Duodenal mucosa (tissue), 2 donors: ENCODE measurements around the gene TBC1D10A.

Experiments
- H3K27ac ChIP-seq: one replicate; pipeline ENCODE4 v1.7.0; 2013; ENCODE audit warnings: low read depth, low read length
- H3K27me3 ChIP-seq, 2 donors: one replicate each; pipeline ENCODE4 v1.7.0; 2013; ENCODE audit warnings: low read length in 2 of 2, control low read depth in 1 of 2; ENCODE audit not compliant: insufficient read depth in 2 of 2, control insufficient read depth in 1 of 2
- H3K36me3 ChIP-seq, 2 donors: one replicate each; pipeline ENCODE4 v1.7.0; 2013; ENCODE audit warnings: low read length in 2 of 2, control low read depth in 1 of 2; ENCODE audit not compliant: insufficient read depth in 2 of 2, control insufficient read depth in 1 of 2
- H3K4me1 ChIP-seq, 2 donors: one replicate each; pipeline ENCODE4 v1.7.0; 2013; ENCODE audit warnings: low read length in 2 of 2, control low read depth in 1 of 2; ENCODE audit not compliant: insufficient read depth in 2 of 2, control insufficient read depth in 1 of 2
- H3K4me3 ChIP-seq, 2 donors: one replicate each; pipeline ENCODE4 v1.7.0; 2013; ENCODE audit warnings: low read length in 2 of 2, low read depth in 1 of 2
- H3K9ac ChIP-seq, 2 donors: one replicate each; pipeline ENCODE4 v1.7.0; 2013; ENCODE audit warnings: low read length in 2 of 2, low read depth in 1 of 2
- H3K9me3 ChIP-seq, 2 donors: one replicate each; pipeline ENCODE4 v1.7.0; 2013; ENCODE audit warnings: low read length in 2 of 2, control low read depth in 1 of 2; ENCODE audit not compliant: control insufficient read depth in 1 of 2

Gene TBC1D10A

DNA sequence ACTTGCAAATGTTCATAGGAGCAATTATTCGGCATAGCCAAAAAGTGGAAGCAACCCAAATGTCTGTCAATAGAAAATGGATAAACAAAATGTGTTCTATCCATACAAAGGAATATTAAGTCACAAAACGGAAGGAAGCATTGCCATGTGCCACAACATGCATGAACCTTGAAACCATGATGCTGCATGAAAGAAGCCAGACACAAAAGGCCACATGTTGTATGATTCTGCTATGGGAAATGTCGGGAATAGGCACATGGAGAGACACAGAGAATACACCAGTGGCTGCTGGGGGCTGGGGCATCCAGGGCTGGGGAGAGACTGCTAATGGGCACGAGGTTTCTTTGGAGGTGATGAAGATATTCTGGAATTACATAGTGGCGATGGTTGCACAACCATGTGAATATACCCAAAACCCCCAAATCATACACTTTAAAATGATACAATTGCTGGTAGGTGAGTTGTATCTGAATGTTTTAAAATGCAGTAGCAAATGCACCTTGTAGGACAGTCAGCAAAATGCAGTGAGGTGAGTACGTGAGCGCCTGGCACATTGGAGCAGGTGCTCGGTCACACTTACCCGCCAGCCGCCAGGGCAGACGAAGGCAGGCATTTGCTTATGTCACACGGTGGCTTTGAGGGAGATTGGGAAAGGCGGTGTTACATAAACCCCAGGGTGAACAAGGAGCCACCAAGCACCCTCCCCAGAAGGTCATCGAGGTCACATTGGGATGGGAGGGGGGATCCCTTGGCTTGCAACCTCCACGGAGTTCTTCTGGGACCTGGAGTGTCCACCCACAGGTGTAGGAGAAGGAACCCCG is 53.8 kb downstream of the TBC1D10A start:
- no peaks in the 10 kb centered on the region for H3K27me3 ChIP-seq
- no peak overlapping the region for H3K9ac ChIP-seq
- H3K9me3 ChIP-seq: no peaks in the 10 kb centered on the region
- peaks cover 6 to 20% of the 10 kb centered on the region in 2 donors for H3K4me1 ChIP-seq
- no peak overlapping the region for H3K27ac ChIP-seq
- no peaks in the 10 kb centered on the region for H3K36me3 ChIP-seq
- H3K4me3 ChIP-seq: no peak overlapping the region

DNA sequence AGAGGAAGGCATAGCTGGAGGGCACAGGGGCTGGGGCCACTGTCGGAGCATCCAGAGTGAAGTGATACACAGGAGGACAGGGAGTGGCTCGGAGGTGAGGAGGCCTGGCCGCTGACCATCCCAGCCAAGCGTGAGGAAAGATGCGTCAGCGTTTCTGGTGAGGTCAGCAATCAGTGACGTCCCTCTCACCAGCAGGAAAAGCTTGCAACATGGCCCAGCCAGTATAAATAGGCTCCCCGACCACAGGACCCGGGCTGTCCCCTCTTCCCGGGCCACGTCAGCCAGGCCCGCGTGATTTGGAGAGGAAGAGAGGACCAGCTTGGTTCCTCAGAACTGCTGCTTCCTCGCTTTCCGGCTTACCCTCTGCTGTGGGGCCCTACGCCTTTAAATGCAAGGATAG is 55.9 kb downstream of the TBC1D10A start:
- no peak overlapping the region for H3K4me3 ChIP-seq
- H3K36me3 ChIP-seq: no peaks in the 10 kb centered on the region
- no peak overlapping the region for H3K9ac ChIP-seq
- H3K27me3 ChIP-seq: no peaks in the 10 kb centered on the region
- no peaks in the 10 kb centered on the region for H3K9me3 ChIP-seq
- H3K4me1 ChIP-seq: peaks cover 0 to 5% of the 10 kb centered on the region in 2 donors
- H3K27ac ChIP-seq: no peak overlapping the region

DNA sequence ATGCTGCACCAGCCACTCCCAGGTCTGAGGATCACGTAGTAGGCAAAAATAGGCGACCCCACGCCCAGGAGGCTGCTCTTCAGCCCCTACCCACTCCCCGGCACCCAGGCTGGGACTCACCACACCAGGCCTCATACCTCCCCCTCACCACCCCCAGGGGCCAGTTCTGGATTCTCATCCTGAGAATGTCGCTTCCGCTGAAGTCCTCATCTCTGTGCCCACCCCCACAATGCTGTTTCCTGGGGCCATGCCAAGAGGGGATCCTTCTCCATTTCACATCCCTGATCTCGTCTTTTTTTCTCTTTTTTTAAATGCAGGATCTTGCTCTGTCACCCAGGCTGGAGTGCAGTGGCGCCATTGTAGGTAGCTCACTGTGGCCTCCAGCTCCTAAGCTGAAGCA is 58.4 kb downstream of the TBC1D10A start:
- Histone ChIP-seq H3K27me3 (no peaks in the 10 kb centered on the region), H3K4me3 (no peak overlapping the region), H3K27ac (no peak overlapping the region), H3K9me3 (no peaks in the 10 kb centered on the region), H3K4me1 (peaks cover 0 to 9% of the 10 kb centered on the region in 2 donors), H3K9ac (no peak overlapping the region), H3K36me3 (no peaks in the 10 kb centered on the region)

DNA sequence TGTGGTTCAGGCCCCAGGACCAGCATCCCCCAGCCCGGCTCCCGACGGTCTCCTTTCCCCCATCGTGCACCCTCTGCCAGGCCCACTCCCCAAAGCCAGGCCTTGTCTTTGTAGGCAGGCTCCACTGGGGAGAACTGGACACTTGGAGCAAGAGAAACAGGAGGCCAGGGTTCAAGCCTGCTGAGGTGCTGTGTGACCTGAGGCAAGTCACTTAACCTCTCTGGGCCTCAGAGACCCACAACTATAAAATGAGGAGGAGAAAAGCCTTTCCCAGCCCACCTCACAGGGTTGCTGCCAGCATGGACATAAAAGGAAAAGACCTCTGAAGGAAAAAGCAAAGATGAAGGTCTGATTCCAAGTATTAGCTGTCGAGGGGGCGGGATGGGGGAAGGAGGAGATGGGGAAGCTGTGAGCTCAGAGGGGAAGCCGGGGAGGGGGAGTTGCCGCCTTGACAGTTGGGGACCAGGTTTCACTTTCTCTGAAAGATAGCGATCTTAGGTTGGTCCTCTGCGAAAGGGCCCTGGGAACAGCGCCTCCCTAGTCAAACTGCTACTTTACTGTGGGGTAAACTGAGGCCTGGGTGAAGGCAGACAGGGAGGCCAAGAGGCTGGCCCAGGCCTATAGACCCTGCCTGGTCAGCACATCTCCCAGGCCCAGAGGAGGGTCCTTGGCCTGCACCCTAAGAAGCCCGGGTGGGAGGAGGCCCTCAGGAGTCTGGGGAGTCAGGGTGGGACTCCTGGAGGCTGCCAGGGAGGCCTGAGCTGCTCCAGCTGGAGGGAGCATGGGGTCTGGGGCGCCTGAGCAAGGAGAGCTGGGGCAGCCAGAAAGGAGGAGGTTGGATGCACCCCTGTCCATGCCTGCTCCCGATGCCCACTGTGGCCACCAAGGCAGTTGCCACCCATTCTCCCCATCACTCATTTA is 59.1 kb downstream of the TBC1D10A start:
- Histone ChIP-seq H3K4me3 (peak overlapping the region in 1 of 2 donors; percentile 28), H3K4me1 (peaks cover 0 to 13% of the 10 kb centered on the region in 2 donors), H3K9me3 (no peaks in the 10 kb centered on the region), H3K36me3 (no peaks in the 10 kb centered on the region), H3K27ac (no peak overlapping the region), H3K27me3 (no peaks in the 10 kb centered on the region), H3K9ac (peak overlapping the region; percentile 38 to 48)

DNA sequence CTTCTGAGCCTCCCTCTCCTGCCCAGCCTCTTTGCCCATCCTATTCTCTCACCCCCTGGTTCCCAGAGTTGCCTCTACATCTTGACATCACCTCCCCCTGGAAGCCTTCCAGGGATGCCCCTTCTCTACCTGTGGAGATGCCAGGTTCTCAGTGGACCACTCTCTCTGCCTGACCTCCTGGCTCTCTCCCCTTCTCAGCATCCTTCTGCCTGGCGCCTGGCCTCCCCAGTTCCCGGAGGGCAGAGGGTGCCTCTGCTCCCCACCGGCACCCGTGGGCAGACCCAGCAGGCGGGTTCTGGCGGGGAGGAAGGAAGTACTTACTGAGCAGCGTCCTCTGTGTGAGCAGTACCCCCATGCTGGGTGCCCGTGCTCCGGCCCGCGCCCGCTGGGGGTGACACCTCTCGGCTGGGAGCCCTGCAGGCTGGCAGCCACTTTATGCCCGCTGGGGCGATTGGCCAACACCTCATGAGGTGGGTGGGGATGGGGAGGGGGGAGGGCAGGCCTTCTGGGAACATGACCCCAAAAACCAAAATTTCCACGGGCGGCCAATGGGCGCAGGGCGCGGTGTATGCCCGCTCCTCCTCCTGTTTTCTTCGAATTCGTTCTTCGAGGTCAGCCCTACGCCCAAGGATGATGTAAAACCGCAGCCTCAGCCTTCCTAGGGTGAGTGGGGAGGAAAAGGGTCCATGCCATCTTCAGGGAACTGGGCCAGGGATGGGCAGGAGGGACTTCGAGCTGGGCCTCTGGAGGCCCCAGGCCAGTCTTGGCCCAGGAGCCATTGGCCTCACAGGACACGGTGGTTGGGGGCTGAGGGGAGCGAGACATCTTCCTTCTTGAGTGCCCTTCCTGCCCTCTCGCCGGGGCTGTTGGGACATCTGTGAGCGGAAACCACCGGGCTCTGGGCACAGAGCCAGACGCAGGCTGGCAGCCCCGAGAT is 60.0 kb downstream of the TBC1D10A start, which contains the start of gene OSM:
TSS of gene OSM (minus strand) at position 407 of the 937 bp plus-strand sequence. CDS start at position 355, 52 bp downstream.
- no peaks in the 10 kb centered on the region for H3K36me3 ChIP-seq
- H3K4me3 ChIP-seq: peak within 1 kb of the TSS; percentile 58 to 60
- H3K9ac ChIP-seq: peak within 1 kb of the TSS; percentile 54 to 59
- H3K27ac ChIP-seq: peak within 1 kb of the TSS; percentile 80
- peaks cover 0 to 13% of the 10 kb centered on the region in 2 donors for H3K4me1 ChIP-seq
- H3K27me3 ChIP-seq: no peaks in the 10 kb centered on the region
- no peaks in the 10 kb centered on the region for H3K9me3 ChIP-seq

DNA sequence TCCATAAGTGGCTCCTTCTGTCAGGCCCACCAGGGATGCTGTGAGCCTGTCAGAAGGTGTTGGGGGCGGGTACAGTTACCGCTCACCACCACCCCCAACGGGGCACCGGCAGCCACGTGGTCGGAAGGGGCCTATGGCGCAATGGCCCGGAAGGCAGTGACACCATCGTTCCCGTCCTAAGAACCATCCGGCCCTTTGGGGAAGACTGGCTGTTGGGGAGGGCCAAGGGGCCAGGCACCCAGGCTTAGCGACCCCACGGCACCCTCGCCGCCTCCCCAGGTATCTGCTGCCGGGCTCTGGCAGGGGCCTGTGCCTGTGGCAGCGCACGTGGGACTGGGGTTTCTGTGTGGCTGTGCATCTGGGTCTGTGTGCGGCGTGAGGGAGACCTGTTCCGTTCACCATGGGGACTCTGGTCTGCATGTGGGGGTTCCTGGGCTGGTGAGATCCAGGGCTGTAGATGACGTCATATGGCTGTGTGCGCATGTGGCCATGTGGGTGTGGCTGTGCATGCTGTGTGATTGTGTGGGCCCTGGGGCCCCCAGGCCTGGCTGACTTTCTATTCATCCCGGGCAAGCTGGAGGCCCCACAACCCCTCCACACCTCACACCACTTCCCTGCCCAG is 60.8 kb downstream of the TBC1D10A start:
- no peaks in the 10 kb centered on the region for H3K36me3 ChIP-seq
- no peaks in the 10 kb centered on the region for H3K9me3 ChIP-seq
- H3K27me3 ChIP-seq: no peaks in the 10 kb centered on the region
- H3K4me3 ChIP-seq: peak overlapping the region; percentile 58 to 60
- H3K4me1 ChIP-seq: peaks cover 0 to 13% of the 10 kb centered on the region in 2 donors
- peak overlapping the region; percentile 80 for H3K27ac ChIP-seq
- peak overlapping the region; percentile 54 to 59 for H3K9ac ChIP-seq

DNA sequence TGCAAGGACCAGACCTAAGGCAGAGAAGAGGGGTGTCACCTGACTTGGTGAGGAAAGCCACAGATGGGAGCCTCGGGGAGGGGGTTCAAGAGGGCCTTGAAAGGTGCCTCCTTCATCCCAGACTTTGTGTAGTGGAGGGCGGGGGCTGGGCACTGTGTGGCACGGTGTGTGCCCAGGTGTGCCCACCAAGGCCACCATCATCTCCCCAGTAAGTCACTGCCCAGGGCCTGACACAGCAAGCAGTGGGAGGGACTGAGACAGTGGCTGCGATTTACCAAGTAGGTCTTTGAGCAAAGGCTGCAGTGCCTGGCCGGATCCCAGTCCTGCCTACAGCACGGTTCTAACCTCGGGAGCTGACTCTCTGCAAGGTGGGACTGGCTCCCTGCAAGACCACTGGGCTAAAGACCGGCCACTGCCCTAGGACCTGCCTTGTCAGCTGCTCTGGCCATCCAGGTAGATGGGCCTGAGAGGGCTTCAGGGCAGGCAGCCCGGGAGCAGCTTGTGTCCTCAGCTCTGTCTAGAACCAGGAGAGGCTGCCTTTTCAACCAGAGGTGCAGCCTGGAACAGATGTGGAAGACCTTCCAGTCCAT is 61.5 kb downstream of the TBC1D10A start:
- H3K9me3 ChIP-seq: no peaks in the 10 kb centered on the region
- H3K27me3 ChIP-seq: no peaks in the 10 kb centered on the region
- H3K9ac ChIP-seq: no peak overlapping the region
- no peaks in the 10 kb centered on the region for H3K36me3 ChIP-seq
- peak overlapping the region in 1 of 2 donors; percentile 60 for H3K4me3 ChIP-seq
- H3K4me1 ChIP-seq: peaks cover 3 to 13% of the 10 kb centered on the region in 2 donors
- H3K27ac ChIP-seq: no peak overlapping the region

DNA sequence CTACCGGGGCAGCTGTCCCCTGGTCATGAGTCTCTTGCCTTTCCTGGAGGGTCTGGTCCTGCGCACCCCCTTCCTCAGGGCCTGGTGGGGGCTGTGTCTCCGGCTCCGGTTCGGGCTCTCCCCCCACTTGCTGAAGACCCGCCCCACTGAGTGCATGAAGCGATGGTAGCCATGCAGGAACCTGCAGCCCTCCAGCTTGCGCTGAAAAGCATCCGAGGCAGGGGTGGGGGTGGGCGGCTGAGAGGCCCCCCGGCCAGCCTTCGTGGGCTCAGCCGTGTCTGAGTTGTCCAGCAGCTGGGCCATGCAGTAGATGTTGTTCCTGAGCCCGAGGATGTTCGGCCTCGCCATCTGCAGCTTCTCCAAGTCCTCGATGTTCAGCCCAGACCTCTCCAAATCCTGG is 62.9 kb downstream of the TBC1D10A start:
- H3K27me3 ChIP-seq: no peaks in the 10 kb centered on the region
- no peak overlapping the region for H3K27ac ChIP-seq
- no peaks in the 10 kb centered on the region for H3K9me3 ChIP-seq
- H3K9ac ChIP-seq: no peak overlapping the region
- peaks cover 8 to 13% of the 10 kb centered on the region in 2 donors for H3K4me1 ChIP-seq
- H3K4me3 ChIP-seq: no peak overlapping the region
- H3K36me3 ChIP-seq: no peaks in the 10 kb centered on the region
